Smooth muscle cell (in vitro differentiated cells): ENCODE data around the gene F13A1. TPM values are rescaled to one million over a fixed set of nuclear protein-coding genes. Genes with fewer than 3 reads are reported as not detected.

Experiments used
- DNase-seq: peaks from one replicate; lab custom pipeline; 2025; ENCODE audit not compliant: unreplicated experiment; lab: John Stamatoyannopoulos, UW
- H2AFZ ChIP-seq: fragments of 200-600 bp; sonication (generic); 2 replicates; pipeline ENCODE4 v1.6.0; 2016; ENCODE audit warnings: antibody characterized with exemption, low read depth, mild to moderate bottlenecking
- H3F3A ChIP-seq: fragments of 200-600 bp; sonication (generic); 2 replicates; pipeline ENCODE4 v1.6.0; 2017; ENCODE audit warnings: antibody characterized with exemption, low read depth
- H3K27ac ChIP-seq: fragments of 200-600 bp; sonication (generic); 2 replicates; pipeline ENCODE4 v1.5.1; 2016; ENCODE audit warnings: low read depth, mild to moderate bottlenecking
- H3K27me3 ChIP-seq: fragments of 200-600 bp; sonication (generic); 2 replicates; pipeline ENCODE4 v1.6.1; 2016; ENCODE audit warnings: low read depth, mild to moderate bottlenecking
- H3K36me3 ChIP-seq: fragments of 200-600 bp; sonication (generic); 2 replicates; pipeline ENCODE4 v1.5.1; 2016; ENCODE audit warnings: low read depth
- H3K4me1 ChIP-seq: fragments of 200-600 bp; sonication (generic); 2 replicates; pipeline ENCODE4 v1.5.1; 2016; ENCODE audit warnings: low read depth
- H3K4me2 ChIP-seq: fragments of 200-600 bp; sonication (generic); 2 replicates; pipeline ENCODE4 v1.6.0; 2016; ENCODE audit warnings: mild to moderate bottlenecking
- H3K4me3 ChIP-seq: fragments of 200-600 bp; sonication (generic); 2 replicates; pipeline ENCODE4 v1.5.1; 2016; ENCODE audit warnings: mild to moderate bottlenecking
- H3K79me2 ChIP-seq: fragments of 200-600 bp; sonication (generic); 2 replicates; pipeline ENCODE4 v1.6.0; 2016; ENCODE audit warnings: low read depth, mild to moderate bottlenecking
- H3K9ac ChIP-seq: fragments of 200-600 bp; sonication (generic); 2 replicates; pipeline ENCODE4 v1.6.0; 2016; ENCODE audit warnings: low read depth
- H3K9me3 ChIP-seq: fragments of 200-600 bp; sonication (generic); replicated peaks from 2 replicates; pipeline ENCODE4 v1.5.1; 2016; ENCODE audit warnings: low read depth
- H4K20me1 ChIP-seq: fragments of 200-600 bp; sonication (generic); 2 replicates; pipeline ENCODE4 v1.6.0; 2016; ENCODE audit warnings: low read depth
- WGBS: methylation state at CpG from one replicate; pipeline ENCODE4 v1.1.7; 2016; ENCODE audit warnings: low lambda C conversion rate; 5-methylcytosine and 5-hydroxymethylcytosine counted together
- polyA plus RNA-seq: library from polyadenylated mRNA; unstranded; fragments of >200 nt; fragmentation: Nextera tagmentation; extraction: Ambion mirVana; gene quantifications from 2 replicates; pipeline ENCODE4 v1.2.1, GENCODE V29; 2016
- total RNA-seq: library from RNA; depleted of rRNA; stranded (reverse); fragments of >200 nt; gene quantifications from 2 replicates; pipeline ENCODE4 v1.2.3, GENCODE V29; 2014
- TF ChIP-seq, protein P1 (sequence below): fragments of 200-600 bp; sonication (generic); IDR thresholded peaks from 2 replicates; pipeline ENCODE4 v1.5.1; 2017; ENCODE audit warnings: borderline replicate concordance, mild to moderate bottlenecking, antibody characterized with exemption; ENCODE audit not compliant: insufficient read depth, poor library complexity, severe bottlenecking

F13A1 gene
- total and polyA plus RNA-seq, 2 experiments from 2014 or later: 0.22 TPM; not detected in 1

DNA sequence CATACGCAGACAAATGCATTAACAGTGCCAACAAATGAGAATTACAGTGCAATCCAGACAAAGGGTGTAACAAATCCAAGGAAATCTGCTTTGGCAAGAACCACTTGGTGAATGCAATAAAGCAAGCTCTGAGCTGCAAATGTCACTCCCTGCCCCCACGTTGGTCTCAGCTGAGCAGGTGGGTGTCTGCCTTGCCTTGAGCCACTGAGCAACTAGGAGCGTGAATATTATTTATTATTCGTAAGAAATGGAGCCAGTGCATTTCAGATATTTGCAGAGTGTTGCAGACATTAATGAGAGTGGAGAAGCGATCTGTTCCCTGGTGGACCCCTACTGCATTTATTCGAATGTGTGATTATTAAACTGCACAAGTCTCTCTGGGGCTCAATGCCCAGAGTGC is 36.6 kb upstream of the F13A1 start:
- Histone ChIP-seq H3K27ac (no peak overlapping the region), H3K4me3 (no peak overlapping the region), H3K79me2 (no peaks in the 10 kb centered on the region), H2AFZ (no peak overlapping the region), H4K20me1 (no peaks in the 10 kb centered on the region), H3K27me3 (peaks cover 22% of the 10 kb centered on the region), H3K4me1 (no peaks in the 10 kb centered on the region), H3K9ac (no peak overlapping the region), H3K36me3 (no peaks in the 10 kb centered on the region), H3K9me3 (no peaks in the 10 kb centered on the region), H3K4me2 (no peak overlapping the region), H3F3A (no peaks in the 10 kb centered on the region)
- DNase-seq: no peak
- TF ChIP-seq, protein P1, sequence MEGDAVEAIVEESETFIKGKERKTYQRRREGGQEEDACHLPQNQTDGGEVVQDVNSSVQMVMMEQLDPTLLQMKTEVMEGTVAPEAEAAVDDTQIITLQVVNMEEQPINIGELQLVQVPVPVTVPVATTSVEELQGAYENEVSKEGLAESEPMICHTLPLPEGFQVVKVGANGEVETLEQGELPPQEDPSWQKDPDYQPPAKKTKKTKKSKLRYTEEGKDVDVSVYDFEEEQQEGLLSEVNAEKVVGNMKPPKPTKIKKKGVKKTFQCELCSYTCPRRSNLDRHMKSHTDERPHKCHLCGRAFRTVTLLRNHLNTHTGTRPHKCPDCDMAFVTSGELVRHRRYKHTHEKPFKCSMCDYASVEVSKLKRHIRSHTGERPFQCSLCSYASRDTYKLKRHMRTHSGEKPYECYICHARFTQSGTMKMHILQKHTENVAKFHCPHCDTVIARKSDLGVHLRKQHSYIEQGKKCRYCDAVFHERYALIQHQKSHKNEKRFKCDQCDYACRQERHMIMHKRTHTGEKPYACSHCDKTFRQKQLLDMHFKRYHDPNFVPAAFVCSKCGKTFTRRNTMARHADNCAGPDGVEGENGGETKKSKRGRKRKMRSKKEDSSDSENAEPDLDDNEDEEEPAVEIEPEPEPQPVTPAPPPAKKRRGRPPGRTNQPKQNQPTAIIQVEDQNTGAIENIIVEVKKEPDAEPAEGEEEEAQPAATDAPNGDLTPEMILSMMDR: no peak
- WGBS: 75% methylated on average over 6 of the region's 6 CpGs

DNA sequence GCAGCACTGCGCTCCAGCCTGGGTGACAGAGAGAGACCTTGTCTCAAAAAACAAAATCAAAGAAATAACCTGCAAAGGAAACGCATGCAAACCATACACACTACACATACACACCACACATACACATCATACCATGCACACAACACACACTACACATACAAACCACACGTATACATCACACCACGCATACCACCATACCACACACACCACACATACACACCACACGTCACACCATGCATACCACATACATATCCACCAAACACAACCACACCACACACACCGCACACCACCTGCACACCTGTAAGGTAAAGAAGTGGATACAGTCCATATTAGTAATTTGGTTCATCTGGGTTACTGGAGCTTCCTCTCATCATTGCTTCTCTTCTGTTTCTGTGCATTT is 32.3 kb upstream of the F13A1 start:
- Histone ChIP-seq H3K36me3 (no peaks in the 10 kb centered on the region), H3F3A (no peaks in the 10 kb centered on the region), H3K4me1 (no peaks in the 10 kb centered on the region), H3K9ac (no peak overlapping the region), H3K4me2 (no peak overlapping the region), H3K9me3 (no peaks in the 10 kb centered on the region), H3K4me3 (no peak overlapping the region), H3K27ac (no peak overlapping the region), H3K79me2 (no peaks in the 10 kb centered on the region), H2AFZ (no peak overlapping the region), H3K27me3 (peaks cover 39% of the 10 kb centered on the region), H4K20me1 (no peaks in the 10 kb centered on the region)
- 91% methylated on average over 6 of the region's 6 CpGs for WGBS
- DNase-seq: no peak
- TF ChIP-seq, protein P1: no peak

DNA sequence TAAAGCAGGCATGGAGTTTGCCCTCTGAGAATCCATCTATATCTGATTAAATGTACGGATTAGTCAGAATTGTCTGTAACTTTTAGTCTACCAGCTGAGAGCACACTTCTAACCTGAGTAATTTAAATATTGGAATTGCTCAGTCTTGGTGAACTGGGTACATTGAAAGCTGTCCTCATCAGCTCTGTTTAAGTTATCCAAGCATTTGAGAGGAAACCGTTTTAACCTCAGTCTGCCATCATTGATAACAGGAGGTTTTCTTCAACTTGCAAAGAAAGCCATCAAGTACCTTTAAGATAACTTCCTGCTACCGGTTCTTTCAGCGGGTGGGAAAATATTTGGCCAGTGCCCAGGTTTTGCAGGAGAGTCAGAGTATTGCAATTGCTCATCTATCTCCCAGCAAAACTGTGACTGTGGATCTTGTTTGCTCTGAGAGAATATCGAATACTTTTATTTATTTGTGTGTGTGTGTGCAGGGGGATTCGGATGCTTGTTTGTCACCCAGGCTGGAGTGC is 31.1 kb upstream of the F13A1 start:
- Histone ChIP-seq H3K27me3 (peaks cover 37% of the 10 kb centered on the region), H2AFZ (no peak overlapping the region), H3K9ac (no peak overlapping the region), H3K79me2 (no peaks in the 10 kb centered on the region), H3K4me2 (no peak overlapping the region), H3K4me3 (no peak overlapping the region), H3K9me3 (no peaks in the 10 kb centered on the region), H3K36me3 (no peaks in the 10 kb centered on the region), H3K27ac (no peak overlapping the region), H3K4me1 (no peaks in the 10 kb centered on the region), H4K20me1 (no peaks in the 10 kb centered on the region), H3F3A (no peaks in the 10 kb centered on the region)
- WGBS: 86% methylated on average over 6 of the region's 6 CpGs
- no peak for DNase-seq
- TF ChIP-seq, protein P1: no peak

DNA sequence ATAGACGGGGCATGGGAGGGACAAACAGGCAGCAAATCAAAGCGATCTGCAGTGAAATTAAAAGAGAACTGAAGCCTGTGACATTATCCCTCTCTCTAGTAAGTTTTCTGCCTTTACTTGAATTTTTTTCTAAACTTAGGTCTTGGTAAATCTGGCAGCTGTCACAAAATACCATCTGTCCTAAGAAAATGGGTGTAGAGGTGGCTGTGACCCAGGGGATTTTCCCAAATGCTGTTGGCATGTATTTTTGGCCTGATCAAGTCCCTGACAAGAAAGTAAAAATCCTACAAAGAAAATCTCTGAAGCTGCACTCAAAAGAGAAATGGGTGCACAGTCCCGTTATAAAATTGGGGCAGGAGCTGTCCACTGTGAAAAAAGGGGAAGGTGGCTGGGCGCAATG is 30.2 kb upstream of the F13A1 start:
- TF ChIP-seq, protein P1: no peak
- no peak overlapping the region for H3K9ac ChIP-seq
- DNase-seq: no peak
- no peaks in the 10 kb centered on the region for H3K79me2 ChIP-seq
- H3K9me3 ChIP-seq: no peaks in the 10 kb centered on the region
- no peak overlapping the region for H3K4me3 ChIP-seq
- no peak overlapping the region for H3K4me2 ChIP-seq
- WGBS: 87% methylated on average over 4 of the region's 4 CpGs
- no peak overlapping the region for H3K27ac ChIP-seq
- no peaks in the 10 kb centered on the region for H3F3A ChIP-seq
- H3K4me1 ChIP-seq: no peaks in the 10 kb centered on the region
- H3K27me3 ChIP-seq: peaks cover 34% of the 10 kb centered on the region
- H3K36me3 ChIP-seq: no peaks in the 10 kb centered on the region
- H4K20me1 ChIP-seq: no peaks in the 10 kb centered on the region
- no peak overlapping the region for H2AFZ ChIP-seq
